Left cardiac atrium (tissue), 4 donors: ENCODE results near the gene BRSK1. TPM values are rescaled to one million over a fixed set of nuclear protein-coding genes. Genes with fewer than 3 reads are reported as not detected.

Experiments
- ATAC-seq, 2 donors: fragments of 200-7000 bp; cut with Tn5 transposase; one replicate each; pipeline ENCODE4 v1.9.1; 2020; ENCODE audit warnings: mild to moderate bottlenecking in 2 of 2, moderate library complexity in 2 of 2
- DNase-seq: peaks from one replicate; pipeline ENCODE4 v3.0.0-alpha.2; 2020
- intact Hi-C, 2 donors: fragments of 100-400 bp; cut with DNase I; formaldehyde crosslinking; loops; one replicate each; pipeline versions ENCODE4 v1.14.1 to v1.15.1; 2022 to 2023
- long read RNA-seq: library from polyadenylated mRNA; unstranded; transcript quantifications from one replicate; pipeline ENCODE4 v2.0.0, GENCODE V29; 2021
- total RNA-seq, 2 donors: library from RNA; stranded (reverse); fragmentation: NEBNext Ultra II Directional; extraction: Animal tissue kit (Norgen Biotek cat#: 25700); gene quantifications; one replicate each; pipeline ENCODE4 v1.2.1, GENCODE V29; 2021
- donor health status: DM: no; HTN: yes; CAD: no.
- donor health status: DM: no; HTN: yes; CAD: no; lungs with severe emphysema.
- donor health status: DM: yes; HTN: yes; CAD: no.
- donor health status: Dilated cardiomyopathy.

BRSK1 gene
- 10 to 100 TPM in 1 of 2 donors, 1 to 10 TPM in 1; 9.1 to 19.5 TPM for total RNA-seq
- long read RNA-seq = 0 reads

- intact Hi-C loops = no loop called here
- peak in 1 of 2 donors; percentile 18 for ATAC-seq
Measured at GRCh38 chr19:55283548-55284377, at the start of gene BRSK1. Gene BRSK1 (plus strand): TSS chr19:55283997. CDS start chr19:55284443, 446 bp downstream.

GRCh38 chr19:55238030-55238429 lies 45.8 kb upstream of the BRSK1 start:
- ATAC-seq = no peak
- intact Hi-C loops = no loop called here
- DNase-seq = no peak

More at GRCh38 chr19:55283548-55284377, at the start of gene BRSK1:
- DNase-seq = peak; percentile 65

- ATAC-seq = no peak
- no peak for DNase-seq
- intact Hi-C loops = no loop called here
Measured at GRCh38 chr19:55239004-55239403, 44.8 kb upstream of the BRSK1 start.

- no peak for ATAC-seq
- intact Hi-C loops = no loop called here
- no peak for DNase-seq
Measured at GRCh38 chr19:55240713-55241020, 43.1 kb upstream of the BRSK1 start.

GRCh38 chr19:55241143-55241934 lies 42.5 kb upstream of the BRSK1 start:
- DNase-seq (no peak), ATAC-seq (no peak)
- intact Hi-C loops = no loop called here

GRCh38 chr19:55241935-55242464 lies 41.8 kb upstream of the BRSK1 start:
- ATAC-seq (no peak), DNase-seq (no peak)

GRCh38 chr19:55242517-55242916 lies 41.3 kb upstream of the BRSK1 start:
- DNase-seq (no peak), ATAC-seq (no peak)
- intact Hi-C loops = no loop called here

More at GRCh38 chr19:55241935-55242464, 41.8 kb upstream of the BRSK1 start:
- intact Hi-C loops = no loop called here

- no peak for ATAC-seq
- intact Hi-C loops = no loop called here
Measured at GRCh38 chr19:55244004-55244680, 39.7 kb upstream of the BRSK1 start.

GRCh38 chr19:55245236-55245904 lies 38.4 kb upstream of the BRSK1 start:
- ATAC-seq (no peak), DNase-seq (no peak)
- intact Hi-C loops = no loop called here

More at GRCh38 chr19:55244004-55244680, 39.7 kb upstream of the BRSK1 start:
- DNase-seq = no peak

GRCh38 chr19:55246462-55247451 lies 37.0 kb upstream of the BRSK1 start:
- DNase-seq = no peak
- ATAC-seq = peak in 1 of 2 donors; percentile 30
- intact Hi-C loops = no loop called here

GRCh38 chr19:55247621-55248099 lies 36.1 kb upstream of the BRSK1 start:
- DNase-seq (peak; percentile 60), ATAC-seq (peak in 1 of 2 donors; percentile 80)
- intact Hi-C loops = no loop called here

GRCh38 chr19:55248166-55248675 lies 35.6 kb upstream of the BRSK1 start:
- ATAC-seq (no peak), DNase-seq (no peak)
- intact Hi-C loops = no loop called here

GRCh38 chr19:55248704-55249103 lies 35.1 kb upstream of the BRSK1 start:
- intact Hi-C loops = no loop called here
- ATAC-seq (no peak), DNase-seq (no peak)

GRCh38 chr19:55249841-55250240 lies 34.0 kb upstream of the BRSK1 start:
- no peak for DNase-seq
- intact Hi-C loops = no loop called here
- no peak for ATAC-seq

GRCh38 chr19:55250262-55251036 lies 33.3 kb upstream of the BRSK1 start:
- ATAC-seq (no peak), DNase-seq (no peak)
- intact Hi-C loops = no loop called here

GRCh38 chr19:55251341-55252081 lies 32.3 kb upstream of the BRSK1 start:
- intact Hi-C loops = no loop called here
- no peak for ATAC-seq
- no peak for DNase-seq
